ENCODE measurements around the gene PPP2R3A. TPM values are rescaled to one million over a fixed set of nuclear protein-coding genes. Genes with fewer than 3 reads are reported as not detected.

The PPP2R3A gene
- polyA plus RNA-seq, 1 experiment: 7.4 TPM

DNA sequence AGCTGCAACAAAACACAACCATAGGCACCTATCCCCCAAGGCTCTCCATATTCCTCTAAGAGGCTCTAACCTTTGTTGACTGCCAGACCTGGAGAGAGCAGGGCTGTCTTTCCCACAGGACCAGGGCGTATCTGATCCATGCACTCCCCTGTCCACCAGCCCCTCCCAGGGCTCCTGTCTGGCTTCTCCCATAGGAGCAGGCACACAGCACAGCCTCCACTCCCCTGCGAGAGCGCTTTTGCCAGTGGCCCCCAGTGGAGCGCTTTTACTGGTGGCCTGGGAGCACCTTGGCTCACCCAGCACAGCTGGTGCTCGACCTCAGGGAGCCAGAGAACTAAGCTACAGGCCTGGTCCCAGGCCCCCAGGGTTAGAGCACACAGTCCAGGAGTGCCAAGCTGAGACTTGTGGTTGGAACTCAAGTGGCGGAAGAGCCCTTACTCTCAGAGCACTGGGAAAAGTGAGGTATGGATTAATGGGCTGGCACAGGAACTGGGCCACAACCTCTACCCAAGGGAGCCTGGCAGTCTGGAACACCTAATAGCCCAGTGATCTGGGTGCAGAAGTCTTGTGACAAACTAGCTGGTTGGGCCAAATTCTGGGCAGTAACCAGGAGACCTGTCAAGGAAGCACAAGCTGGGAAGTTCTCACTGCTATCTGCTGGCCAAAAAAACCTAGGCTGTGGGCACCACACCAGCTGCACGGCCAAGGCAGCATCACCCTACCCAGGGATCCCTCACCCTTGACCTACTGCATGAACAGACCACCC lies 79.6 kb downstream of the PPP2R3A start:
- ChIA-PET POLR2A (no interaction called here), CTCF (interaction anchor here (0.6 to 13.0 kb wide), 5 partner anchors 10 to 1479 kb away, joined by 4 to 269 read pairs (median 8); partner anchors contain the start of gene EPHB1)
- TF ChIP-seq, protein P1, sequence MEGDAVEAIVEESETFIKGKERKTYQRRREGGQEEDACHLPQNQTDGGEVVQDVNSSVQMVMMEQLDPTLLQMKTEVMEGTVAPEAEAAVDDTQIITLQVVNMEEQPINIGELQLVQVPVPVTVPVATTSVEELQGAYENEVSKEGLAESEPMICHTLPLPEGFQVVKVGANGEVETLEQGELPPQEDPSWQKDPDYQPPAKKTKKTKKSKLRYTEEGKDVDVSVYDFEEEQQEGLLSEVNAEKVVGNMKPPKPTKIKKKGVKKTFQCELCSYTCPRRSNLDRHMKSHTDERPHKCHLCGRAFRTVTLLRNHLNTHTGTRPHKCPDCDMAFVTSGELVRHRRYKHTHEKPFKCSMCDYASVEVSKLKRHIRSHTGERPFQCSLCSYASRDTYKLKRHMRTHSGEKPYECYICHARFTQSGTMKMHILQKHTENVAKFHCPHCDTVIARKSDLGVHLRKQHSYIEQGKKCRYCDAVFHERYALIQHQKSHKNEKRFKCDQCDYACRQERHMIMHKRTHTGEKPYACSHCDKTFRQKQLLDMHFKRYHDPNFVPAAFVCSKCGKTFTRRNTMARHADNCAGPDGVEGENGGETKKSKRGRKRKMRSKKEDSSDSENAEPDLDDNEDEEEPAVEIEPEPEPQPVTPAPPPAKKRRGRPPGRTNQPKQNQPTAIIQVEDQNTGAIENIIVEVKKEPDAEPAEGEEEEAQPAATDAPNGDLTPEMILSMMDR (IDR thresholded peaks at IDR 0.05; ENCODE audit: insufficient read depth, low read depth, low read length): no peak
- peaks cover 9% of the 10 kb centered on the region for H3K36me3 ChIP-seq (ENCODE audit: control insufficient read depth, insufficient read depth, low read length)
- H3K4me3 ChIP-seq (ENCODE audit: low read depth, low read length): no peak overlapping the region
- DNase-seq (ENCODE audit: low read depth): no peak
- no peaks in the 10 kb centered on the region for H3K27me3 ChIP-seq (ENCODE audit: control insufficient read depth, insufficient read depth, low read length)

DNA sequence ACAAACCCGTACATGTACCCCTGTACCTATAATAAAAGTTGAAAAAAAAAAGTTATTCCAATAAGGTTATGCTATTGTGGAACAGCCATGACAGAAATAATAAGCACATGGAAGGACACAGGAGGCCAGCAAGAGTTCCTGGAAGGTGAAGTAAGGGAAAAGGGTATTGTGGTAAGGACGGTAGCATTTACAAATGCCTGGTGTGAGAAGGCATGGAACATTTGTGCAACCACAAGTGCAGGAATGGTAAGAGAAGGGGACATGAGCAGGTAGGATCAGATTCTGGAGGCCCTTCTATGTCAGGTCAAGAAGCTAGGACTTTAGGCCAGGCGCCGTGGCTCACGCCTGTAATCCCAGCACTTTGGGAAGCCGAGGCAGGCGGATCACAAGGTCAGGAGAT lies 82.5 kb downstream of the PPP2R3A start:
- H3K36me3 ChIP-seq (ENCODE audit: control insufficient read depth, insufficient read depth, low read length): peaks cover 11% of the 10 kb centered on the region
- TF ChIP-seq, protein P1 (IDR thresholded peaks at IDR 0.05; ENCODE audit: insufficient read depth, low read depth, low read length): no peak
- H3K27me3 ChIP-seq (ENCODE audit: control insufficient read depth, insufficient read depth, low read length): no peaks in the 10 kb centered on the region
- no peak overlapping the region for H3K4me3 ChIP-seq (ENCODE audit: low read depth, low read length)
- ChIA-PET CTCF (interaction anchor here (0.6 to 13.0 kb wide), 3 partner anchors 31 to 127 kb away, joined by 3 to 269 read pairs (median 3); no protein-coding TSS in a partner anchor), POLR2A (no interaction called here)
- DNase-seq (ENCODE audit: low read depth): no peak

DNA sequence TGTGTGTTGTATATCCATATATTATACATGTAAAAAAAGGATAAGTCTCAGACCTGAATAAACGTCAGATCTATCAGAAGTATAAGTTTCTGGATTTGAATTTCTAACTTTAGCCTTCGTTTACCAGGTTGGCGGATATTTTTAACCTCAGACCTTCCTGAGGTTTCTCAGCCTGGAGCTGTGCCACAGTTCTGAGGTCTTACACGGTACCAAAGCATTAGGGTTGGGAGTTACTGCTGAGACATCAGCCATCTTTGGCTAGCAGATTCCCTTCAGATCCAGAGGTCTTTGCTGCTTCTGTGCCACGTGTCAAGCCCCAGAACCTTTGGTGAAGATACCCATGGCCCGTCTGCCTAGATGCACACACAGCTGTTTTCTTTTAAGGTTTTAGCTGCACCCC lies 84.7 kb downstream of the PPP2R3A start:
- TF ChIP-seq, protein P1 (IDR thresholded peaks at IDR 0.05; ENCODE audit: insufficient read depth, low read depth, low read length): no peak
- POLR2A ChIA-PET: no interaction called here
- Histone ChIP-seq H3K4me3 (ENCODE audit: low read depth, low read length) (no peak overlapping the region), H3K36me3 (ENCODE audit: control insufficient read depth, insufficient read depth, low read length) (peaks cover 6% of the 10 kb centered on the region), H3K27me3 (ENCODE audit: control insufficient read depth, insufficient read depth, low read length) (no peaks in the 10 kb centered on the region)
- CTCF ChIA-PET: interaction anchor here (0.8 to 13.0 kb wide), 5 partner anchors 9 to 145 kb away, joined by 3 to 269 read pairs (median 4); no protein-coding TSS in a partner anchor
- DNase-seq (ENCODE audit: low read depth): no peak

DNA sequence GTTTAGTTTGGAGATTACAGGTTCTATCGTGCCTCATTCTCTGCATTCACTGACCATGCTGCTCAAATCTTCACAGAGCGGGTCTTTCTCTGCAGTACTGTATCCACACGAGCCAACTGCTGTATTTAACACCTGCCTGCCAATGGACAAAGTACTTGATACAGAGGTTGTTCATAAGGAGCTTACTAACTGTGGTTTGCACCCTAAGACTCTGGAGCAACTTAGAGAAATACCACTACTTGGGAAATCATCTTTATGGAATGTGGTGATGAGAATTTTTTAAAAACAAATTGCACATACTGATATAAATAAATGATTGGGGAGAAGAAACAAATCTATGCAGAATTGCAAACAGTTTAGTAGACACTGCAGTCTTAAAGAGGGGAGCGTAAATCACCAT lies 90.0 kb downstream of the PPP2R3A start:
- POLR2A ChIA-PET: no interaction called here
- CTCF ChIA-PET: interaction anchor here (1.0 to 2.2 kb wide), 2 partner anchors 11 to 13 kb away, joined by 5 to 8 read pairs; no protein-coding TSS in a partner anchor
- TF ChIP-seq, protein P1 (IDR thresholded peaks at IDR 0.05; ENCODE audit: insufficient read depth, low read depth, low read length): no peak
- Histone ChIP-seq H3K4me3 (ENCODE audit: low read depth, low read length) (no peak overlapping the region), H3K27me3 (ENCODE audit: control insufficient read depth, insufficient read depth, low read length) (no peaks in the 10 kb centered on the region), H3K36me3 (ENCODE audit: control insufficient read depth, insufficient read depth, low read length) (0 out of 2 replicates have a peak, but pooled peaks cover 2% of the 10 kb centered on the region)
- DNase-seq (ENCODE audit: low read depth): no peak

DNA sequence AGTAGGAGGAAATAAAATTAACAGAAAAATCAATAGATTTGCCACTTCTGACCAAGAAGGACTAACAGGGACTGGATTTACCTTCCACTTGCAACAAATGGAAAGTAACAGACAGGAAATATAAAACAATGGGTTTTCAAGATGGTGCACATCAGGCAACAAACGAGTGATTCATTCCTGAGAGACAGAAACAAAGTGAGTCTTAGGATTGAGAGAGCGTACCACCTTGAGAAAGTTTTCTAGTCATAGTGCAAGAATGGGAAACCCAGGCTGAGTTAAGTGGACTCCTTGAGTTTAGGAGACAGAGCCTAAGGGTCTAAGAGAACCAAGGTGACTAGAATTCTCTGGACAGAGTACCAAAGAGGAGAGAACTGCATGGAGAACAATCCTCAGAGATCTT lies 101.7 kb downstream of the PPP2R3A start:
- ChIA-PET CTCF (interaction anchor here (0.8 to 2.6 kb wide), 2 partner anchors 10 to 947 kb away, joined by 4 to 6 read pairs; no protein-coding TSS in a partner anchor), POLR2A (no interaction called here)
- Histone ChIP-seq H3K36me3 (ENCODE audit: control insufficient read depth, insufficient read depth, low read length) (no peaks in the 10 kb centered on the region), H3K4me3 (ENCODE audit: low read depth, low read length) (no peak overlapping the region), H3K27me3 (ENCODE audit: control insufficient read depth, insufficient read depth, low read length) (no peaks in the 10 kb centered on the region)
- no peak for DNase-seq (ENCODE audit: low read depth)
- TF ChIP-seq, protein P1 (IDR thresholded peaks at IDR 0.05; ENCODE audit: insufficient read depth, low read depth, low read length): no peak

Measured in BJ (cell line).